Stimulated activated CD8-positive, alpha-beta memory T cell treated with anti-CD3 and anti-CD28 coated beads, Interleukin-7, amount 100 ng/mL, for 1 hour (primary cell): ENCODE data around the gene PABPN1L.

Source experiments
- DNase-seq, 2 donors: peaks; one replicate each; pipeline ENCODE4 v3.0.0-alpha.2; 2020; ENCODE audit warnings: low read depth in 2 of 2

The PABPN1L gene

DNA sequence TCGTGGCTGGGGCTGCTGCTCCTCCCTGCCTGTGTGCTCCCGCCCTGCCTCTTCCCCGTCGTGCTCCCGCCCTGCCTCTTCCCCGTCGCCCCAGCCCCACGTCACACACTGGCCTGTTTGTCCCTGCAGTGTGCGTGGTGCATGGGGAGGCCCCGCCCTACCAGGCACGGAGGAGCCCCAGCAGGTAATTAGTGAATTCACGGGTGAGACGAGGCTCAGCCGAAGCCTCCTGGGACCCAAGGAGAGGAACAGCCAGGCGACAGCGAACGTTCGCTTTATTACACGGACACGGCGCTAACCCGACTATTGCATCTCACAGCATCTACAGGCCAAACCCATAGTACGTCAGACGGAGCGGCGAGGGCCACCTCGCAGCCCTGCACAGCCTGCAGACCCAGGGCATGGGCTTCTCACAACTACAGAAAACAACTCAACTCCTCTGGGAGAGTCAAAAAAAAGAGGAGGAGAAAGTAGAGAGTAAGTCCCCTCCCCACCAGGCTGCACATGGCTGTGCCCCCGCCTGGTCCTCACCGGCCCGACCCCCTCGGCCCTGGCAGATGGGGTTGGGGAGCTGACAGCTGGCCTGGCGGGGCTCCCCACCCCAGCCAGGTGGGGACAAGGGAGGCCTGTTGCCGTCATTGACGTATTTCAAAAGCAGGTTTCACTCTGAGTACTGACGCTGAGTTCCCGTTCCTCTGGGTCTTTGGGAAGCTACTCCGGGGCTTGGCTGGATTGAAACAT is 4.3 kb upstream of the PABPN1L start:
- no peak for DNase-seq

DNA sequence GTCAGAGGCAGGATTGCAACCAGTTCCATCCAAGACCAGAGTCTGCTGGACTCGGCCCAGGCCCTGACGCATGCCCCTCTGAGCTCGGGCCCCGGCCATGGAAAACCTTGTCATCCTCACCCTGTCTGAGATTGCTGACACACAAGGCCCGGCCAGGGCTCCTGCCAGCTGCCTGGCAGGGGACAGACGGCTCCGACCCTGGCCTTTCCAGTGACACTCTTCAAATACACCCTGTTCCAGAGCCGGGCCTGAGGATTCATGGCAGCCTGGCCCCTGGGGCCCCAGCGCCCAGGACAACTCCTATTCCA is 3.2 kb upstream of the PABPN1L start:
- DNase-seq, result no peak

DNA sequence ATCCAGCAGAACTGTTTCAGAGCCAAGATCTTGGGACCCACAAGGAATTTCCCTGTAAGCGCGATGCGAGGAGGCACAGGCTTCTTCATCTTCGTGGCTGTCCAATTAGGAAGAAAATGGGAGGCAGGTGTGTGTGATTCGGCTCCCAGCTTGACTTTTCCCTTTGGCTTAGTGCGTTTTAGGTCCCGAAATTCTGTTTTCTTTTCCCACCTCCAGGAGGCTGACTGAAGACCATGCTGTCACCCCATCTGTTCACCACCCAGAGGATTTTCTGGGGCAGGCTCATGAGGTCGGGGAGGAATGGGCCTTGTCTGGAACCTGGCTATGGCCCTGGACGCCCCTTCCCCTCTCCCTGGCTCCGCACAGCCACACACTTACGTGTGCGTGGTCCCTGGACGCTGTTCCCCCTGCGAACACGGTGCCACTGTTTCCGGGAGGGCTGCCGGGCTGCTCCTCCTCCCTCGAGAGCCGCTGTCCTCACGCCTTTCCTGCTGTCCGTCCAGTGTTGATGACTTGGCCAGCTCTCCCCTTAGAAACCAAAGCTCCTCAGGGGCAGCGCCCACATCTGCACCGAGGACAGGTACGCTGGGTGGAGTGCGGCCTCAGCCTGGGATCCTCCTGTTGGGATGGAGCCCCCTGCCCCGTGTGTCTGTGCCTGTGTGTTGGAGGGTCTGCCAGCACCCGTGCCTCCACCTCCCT is 2.7 kb upstream of the PABPN1L start:
- DNase-seq, result no peak

DNA sequence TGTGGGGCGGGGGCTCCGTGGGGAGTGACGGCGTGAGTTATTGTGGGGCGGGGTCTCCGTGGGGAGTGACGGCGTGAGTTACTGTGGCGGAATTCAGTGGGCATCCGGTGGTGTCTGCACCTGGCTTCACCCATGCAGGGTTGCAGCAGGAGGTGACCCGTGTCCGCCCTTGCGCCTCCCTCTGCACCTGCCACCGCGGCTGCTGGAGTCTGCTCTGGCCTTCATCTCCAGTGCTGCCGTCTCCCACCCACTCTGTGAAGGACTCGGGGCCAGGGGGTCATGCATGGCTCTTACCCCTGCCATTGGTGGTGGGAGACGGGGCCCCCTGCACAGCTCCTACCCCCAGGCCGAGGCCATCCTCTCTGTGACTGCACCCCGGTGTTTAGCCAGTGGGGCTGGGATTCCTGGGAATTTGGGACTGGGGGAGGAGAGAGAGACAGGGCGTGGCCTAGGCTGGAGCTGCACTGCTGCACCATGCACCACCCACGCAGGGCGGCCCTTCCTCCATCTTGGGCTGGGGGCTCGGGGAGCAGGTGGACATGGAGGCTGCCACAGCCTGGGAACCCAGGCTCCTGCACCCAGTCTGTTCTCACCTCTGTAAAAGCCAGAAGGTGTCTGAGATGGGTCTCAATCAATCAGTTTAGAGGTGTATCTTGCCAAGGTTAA is 1.3 kb upstream of the PABPN1L start:
- DNase-seq, result no peak

DNA sequence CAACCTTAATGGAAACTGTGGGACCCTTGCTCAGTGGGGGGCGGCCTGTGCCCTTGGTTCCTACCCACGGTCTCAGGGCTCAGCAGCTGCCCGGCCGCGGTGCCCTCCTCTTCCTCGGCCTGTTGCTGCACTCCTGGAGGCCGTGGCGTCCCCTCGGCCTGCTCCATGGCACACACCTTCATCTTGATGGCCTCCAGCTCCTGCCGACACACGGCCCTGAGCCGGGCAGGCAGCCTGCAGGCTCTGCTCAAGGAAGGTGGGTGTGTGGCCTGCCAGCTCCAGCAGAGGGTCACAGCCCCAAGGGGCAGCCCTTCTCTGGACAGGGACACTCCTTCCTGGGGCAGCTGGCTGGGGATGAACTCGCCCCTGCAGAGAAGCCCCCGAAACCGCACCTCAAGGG is 718 bp downstream of the PABPN1L start:
- DNase-seq, result no peak

DNA sequence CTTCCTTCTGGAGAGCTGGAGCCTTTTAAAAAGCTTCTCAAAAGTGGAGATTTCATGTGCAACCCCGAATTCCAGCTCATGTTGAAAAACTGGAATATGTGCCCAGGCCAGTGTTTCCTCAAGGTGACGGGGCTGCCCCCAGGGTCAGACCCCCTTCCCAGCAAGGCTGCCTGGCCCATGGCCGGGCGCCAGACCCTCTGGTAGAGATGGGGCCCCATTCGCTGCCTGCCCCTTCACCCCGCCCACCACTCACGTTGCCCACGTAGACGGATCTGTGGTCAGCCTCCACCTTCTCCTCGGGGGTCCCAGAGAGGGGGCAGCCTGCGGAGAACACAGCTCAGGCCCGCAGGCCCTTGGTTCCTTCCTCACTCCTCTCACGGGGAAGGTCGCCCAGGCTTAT is 1.1 kb downstream of the PABPN1L start:
- no peak for DNase-seq

DNA sequence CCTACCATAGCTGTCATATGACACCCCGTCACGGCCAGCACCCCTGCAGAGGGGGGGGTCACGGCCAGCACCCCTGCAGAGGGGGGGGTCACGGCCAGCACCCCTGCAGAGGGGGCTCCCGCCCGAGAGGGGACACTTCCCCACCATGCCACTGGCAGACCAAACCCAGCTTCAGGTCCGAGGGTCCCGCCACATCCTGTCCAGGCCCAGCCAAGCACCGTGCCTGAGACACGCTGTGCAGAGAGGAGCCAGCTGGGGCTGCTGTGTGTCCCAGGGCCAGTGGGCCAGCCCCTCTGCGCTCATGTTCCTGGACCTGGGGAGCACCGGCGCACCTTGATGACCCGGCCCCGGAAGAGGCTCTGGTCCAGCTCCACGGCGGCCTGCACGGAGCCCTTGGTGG is 1.9 kb downstream of the PABPN1L start:
- no peak for DNase-seq

DNA sequence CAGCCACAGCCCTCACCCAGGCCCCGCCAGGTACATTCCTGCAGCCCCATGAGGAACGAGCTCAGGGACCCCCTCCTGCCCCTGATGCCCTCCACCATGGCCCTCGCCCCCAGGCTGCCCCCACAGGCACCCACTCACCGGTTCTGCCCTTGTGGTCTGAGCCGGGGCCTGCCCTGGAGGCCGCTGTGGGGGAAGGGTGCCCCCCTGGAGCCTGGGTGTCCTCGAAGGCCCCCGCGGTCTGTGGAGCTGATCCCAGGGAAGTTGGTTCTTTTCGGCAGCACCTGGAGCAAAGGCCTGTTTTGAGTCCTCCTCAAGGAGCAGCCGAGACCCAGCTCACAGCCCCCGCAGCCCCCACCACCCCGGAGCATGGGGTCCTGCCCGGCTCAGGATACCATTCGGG is 2.4 kb downstream of the PABPN1L start:
- DNase-seq, result no peak

DNA sequence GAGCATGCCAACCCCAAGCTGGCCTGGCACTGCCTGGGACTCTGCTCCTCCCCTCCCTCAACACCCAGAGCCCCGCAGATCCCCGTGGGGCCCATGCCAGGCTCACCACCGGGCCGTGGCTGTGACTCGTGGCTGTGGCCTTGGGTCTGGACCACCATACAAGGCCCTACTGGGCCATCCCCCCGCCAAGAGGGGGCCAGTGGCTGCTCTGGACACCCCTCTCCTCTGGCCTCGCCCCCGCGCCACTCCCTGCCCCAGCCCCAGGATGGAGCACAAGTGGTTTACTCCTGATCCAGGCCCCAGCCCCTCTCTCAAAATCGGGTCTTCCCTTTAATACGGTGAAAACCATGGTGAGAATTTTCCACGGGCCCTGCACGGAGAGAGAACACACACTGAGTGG is 3.0 kb downstream of the PABPN1L start:
- no peak for DNase-seq

DNA sequence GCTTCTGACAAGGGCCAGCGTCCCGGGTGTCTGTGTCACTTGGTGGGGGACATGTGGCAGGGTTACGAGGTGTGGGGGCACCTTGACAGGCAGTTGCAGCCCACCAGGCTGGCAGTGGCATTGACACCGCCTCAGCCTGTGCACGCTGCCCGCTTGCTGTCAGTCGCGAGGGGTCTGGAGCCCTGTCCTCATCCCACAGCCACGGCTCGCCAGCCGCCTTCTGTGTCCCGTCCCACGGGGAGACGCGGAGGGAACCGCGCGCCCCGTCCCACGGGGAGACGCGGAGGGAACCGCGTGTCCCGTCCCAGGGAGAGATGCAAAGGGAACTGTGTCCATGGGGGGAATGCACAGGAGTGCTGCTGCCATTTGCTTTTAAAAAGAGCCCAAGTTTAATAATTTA is 3.5 kb downstream of the PABPN1L start:
- no peak for DNase-seq

DNA sequence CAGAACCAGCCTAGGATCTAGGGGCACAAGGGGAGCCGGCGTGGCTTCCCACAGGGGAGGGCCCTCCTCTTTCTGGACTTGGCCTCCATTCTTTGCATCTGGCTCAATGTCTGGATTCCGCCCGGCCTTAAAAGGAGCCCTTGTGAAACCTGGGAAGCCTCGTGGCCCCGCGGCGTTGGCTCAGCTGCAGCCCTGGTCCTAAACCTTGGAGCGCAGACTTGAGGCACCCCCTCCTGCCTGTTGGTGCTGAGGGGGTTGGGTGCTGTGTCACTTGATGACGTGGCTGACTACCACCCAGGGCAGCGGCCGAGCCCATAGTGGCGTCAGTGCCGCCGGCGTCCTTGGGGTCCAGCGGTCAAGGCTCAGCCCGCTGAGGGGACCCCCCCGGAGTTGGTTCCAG is 5.1 kb downstream of the PABPN1L start:
- no peak for DNase-seq

DNA sequence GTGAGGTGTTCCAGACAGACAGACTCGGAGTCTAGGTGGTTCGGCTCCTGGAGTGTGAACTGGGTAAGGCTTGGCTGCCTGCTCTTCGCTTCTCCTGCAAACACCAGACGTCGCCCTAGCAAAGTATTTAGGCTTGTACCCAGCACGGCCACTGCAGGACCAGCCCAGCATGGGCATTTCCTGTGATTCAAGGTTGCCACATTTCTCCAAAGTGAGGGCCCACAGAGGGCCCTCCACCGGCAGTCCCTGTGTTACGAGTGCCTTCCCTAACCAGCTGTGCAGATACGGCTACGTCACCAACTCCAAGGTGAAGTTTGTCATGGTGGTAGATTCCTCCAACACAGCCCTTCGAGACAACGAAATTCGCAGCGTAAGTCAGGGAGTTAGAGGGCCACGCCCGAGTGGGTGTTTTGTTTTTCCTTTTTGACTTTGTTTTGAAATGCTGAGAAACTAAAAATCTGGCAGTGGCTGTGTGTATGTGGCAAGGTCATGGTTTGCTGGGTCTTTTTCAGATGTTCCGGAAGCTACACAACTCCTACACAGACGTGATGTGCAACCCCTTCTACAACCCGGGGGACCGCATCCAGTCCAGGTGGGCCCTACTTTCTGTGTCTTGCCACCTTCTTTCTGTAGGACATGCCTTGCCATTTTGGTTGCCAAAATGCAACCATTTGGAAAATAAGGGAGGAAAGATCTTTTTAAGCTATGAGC is 6.9 kb downstream of the PABPN1L start:
- DNase-seq, result no peak

DNA sequence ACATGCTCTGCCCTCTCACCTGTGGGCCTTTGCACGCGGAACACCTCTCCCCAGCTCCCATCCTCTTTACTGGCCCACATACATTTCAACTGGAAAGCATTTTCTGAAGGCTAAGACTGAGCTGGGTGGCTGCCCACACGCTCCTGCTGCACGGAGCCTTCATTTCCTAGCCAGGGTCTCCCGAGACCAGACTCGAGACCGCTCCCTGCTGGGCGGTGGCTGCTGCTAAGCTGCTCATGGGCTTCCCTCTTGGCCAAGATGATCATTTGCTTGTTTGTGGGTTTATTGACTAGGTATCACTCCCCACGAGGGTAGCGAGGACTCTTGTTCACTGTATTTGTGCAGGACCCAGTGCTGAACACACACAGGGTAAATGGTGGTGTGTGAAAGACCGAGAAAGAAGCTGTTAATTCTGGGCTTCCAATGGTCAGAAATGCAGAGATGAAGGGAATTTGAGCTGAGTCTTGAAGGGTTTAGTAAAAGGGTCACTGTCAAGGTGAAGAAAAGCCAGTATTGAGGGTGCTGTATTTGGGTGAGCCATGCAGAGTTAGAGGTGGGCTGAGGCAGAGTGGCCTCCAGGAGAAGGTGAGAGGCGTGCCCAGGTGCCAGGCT is 8.6 kb downstream of the PABPN1L start:
- peak; percentile 47 to 48 for DNase-seq

DNA sequence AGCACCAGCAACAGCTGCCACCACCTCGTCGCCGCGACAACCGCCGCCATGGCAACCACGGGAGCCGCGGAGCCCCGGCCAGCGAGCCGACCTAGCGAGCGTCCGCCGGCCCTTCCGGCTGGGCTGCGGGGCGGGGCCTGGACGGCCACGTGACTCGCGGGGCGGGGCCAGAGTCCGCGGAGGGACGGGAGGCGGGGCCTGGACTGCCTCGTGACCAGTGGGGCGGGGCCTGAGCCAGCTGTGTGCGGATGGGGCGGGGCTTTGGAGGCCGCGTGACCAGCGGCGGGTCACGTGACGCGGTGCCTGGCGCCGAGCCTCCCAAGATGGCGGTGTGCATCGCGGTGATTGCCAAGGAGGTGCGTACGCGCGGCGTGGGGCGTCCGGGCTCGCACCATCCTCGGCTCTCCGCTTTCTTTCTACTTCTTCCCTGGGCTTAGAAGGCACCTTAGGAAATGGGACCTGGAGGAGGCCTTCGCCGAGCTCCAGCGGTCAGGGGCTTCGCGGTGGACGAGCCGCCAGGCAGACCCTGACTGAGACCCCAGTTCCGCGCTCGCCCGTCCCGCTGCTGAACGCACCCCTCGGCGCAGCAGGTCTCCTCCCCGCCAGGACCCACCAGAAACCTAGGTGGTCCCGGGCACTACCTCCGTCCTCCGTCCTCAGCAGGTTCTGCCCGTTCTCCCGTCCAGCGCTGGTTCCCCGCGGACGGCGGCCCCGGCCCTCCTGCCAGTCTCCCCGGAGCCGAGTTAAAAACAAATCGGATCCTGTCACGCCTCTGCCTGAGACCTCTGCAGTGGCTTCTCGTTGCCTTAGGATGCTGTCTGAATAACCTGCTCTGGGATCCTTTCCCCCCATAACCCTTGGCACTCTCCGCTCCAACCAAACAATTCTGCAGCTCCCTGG is 9.4 kb downstream of the PABPN1L start, which contains the start of the genes GALNS and TRAPPC2L:
TSS of gene GALNS (minus strand) at position 120 of the 900 bp plus-strand sequence. CDS start at position 50, 70 bp downstream.
TSS of gene TRAPPC2L (plus strand) at position 300 of the 900 bp plus-strand sequence. CDS start at position 324, 24 bp downstream.
- DNase-seq, result peak; percentile 98 to 99

DNA sequence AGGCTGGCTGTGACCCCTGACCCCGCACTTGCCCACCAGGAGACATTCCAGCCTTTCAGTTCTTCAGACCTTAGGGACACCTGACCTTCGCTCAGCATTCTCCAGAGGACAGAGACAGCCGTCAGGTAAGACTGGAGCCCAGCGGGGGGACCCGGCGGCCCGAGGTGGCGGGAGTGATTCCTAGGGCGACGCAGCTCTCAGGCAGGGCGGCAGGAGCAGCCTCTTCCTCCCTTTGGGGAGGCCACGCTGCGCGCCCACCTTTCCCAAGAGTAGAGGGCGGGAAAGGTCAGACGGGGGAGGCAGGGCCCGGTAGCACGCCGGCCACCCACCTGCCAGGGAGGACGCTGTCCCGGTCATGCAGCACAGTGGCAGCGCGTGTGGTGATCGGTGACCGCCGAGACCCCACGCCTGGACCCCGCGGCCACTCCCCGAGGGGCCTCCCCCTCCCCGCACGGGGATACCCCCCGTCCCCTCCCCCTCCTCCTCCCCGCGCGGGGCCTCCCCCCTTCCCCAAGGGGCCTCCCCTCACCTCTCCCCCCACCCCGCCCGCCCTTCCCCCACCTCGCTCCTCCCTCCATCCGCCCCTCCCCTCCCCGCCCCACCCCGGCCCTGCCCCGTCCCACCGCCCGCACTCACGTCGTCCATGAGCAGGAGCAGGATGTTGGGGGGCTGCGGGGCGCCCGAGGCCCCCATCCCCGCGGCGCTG is 10.2 kb downstream of the PABPN1L start:
- DNase-seq, result no peak

DNA sequence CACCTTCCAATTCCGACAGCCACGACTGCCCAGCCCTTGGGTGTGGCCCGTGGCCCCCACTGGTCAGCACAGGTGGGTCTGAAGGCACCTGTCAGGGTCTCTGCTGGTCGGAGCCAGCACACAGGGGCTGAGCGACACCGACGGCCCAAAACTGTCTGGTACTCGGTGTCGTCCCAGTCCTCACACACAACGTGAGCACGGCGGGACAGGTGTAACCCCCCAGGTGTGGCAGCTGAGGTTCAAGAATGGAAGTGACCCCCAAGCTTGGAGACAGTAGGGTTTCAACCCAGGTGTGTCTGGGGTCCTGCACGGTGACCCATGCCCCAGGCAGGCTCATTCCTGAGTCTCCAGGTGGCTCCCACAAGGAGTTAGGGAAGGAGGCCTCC is 10.7 kb downstream of the PABPN1L start:
- no peak for DNase-seq

DNA sequence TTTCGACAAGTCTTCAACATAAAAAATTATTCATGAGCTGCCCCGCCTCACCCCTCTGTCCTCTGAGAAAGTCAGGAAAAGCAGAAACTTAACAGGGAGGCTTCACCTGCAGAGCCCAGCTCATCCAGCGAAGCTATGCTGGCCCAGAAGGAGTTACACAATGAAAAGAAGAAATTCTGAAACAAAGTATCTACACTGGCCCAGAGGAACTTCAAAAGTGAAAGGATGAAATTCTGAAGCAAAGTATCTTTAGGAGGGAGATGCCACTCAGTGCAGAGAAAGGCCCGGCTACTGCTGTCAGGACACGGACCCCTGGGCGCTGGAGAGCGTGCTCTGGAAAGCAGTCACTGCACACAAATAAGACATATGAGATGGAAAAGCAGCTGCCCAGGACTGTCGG is 11.3 kb downstream of the PABPN1L start:
- no peak for DNase-seq

DNA sequence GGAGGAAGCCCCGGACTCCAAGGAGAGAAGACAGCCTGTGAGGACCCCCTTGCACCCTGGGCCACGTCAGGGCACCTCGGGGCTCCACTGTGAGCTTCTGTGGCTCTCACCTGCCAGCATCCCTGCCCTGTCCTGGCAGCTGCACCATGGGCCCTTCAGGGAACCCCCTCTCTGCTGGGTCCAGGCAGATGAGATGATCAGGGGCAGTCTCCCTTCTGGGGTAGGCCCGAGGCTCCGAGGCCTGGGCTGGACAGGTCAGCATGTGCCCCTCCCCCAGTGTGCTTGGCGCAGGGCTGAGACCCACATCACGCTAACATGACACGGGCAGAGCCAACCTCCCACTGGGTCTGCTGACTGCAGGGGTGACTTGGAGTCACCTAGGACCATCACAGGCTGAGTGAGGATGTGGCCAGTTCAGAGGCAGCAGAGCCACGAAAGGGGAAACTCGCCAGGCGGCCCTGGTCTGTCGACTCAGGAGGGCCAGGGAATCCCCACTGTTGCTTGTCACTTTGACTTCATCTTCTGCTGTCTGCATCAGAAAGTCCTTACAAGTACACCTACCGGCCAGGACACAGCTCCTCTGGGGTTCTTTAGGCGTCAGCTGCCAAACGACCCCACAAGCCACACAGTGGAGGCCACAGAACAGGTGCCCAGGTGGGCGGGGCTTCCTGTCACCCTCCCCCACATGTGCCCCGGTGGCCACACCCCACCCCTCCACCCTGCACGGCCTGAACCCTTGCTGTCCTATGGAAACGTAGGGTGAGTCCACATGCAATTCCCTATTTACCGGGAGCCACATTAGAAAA is 12.0 kb downstream of the PABPN1L start:
- no peak for DNase-seq

DNA sequence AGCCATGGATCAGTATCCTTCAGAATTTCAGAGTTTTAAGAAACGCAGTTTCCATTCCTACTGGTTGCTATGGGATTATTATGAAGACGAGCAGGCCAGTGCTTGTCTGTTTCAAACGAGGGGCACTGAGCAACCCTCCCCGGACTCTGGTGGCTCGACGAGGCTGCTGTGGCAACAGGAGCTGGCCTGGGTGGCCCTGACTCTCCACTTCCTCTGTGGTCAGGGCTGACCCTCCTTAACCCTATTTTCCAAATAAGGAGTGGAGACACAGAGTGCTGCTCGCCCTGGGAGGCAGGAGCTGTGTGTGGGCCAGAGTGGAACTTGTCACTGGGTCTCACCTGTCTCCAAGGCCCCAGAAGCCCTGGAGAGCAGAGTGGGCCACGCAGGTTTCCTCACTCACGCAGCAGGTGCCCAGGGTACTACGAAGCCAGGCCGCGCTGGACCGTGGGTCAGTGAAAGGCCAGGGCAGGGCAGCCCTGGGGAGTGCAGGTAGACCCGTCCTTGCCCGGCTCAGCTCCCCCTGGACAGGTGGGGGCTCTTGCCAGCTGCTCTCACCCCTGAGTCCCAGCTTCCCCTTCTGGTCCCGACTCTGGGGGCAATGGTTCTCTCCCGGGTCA is 13.0 kb downstream of the PABPN1L start:
- DNase-seq, result no peak
